AG08395 (cell line): ENCODE measurements around the gene AXIN1.
"Not testable (repeated sequence)": the region's sequence is repeated elsewhere in the genome, so short reads cannot be mapped to it uniquely, and the experiment has no call there.

Experiments used
- DNase-seq: peaks from one replicate; pipeline ENCODE4 v3.0.0; 2012; ENCODE audit warnings: mixed read lengths, low spot score

Gene AXIN1

DNA sequence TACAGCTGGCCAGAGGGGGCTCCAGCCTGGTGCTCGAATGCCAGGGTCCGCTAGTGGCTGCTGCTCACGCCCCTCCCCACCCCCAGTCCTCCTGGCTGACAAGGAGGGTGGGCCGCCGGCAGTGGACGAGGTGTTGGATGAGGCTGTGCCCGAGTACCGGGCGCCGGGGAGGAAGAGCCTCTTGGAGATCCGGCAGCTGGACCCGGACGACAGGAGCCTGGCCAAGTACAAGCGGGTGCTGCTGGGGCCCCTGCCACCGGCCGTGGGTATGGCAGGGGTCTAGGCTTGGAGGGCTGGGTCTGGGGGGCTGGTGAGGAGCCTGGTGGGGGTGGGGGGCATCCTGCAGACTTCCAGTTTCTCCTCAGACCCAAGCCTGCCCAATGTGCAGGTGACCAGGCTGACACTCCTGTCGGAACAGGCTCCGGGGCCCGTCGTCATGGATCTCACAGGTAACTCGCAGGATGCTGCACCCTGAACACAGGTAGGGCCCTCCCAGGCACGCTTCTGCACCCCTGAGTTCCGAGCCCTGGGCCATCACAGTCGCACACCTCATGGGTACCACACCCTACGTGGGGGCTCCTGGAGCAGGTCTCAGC lies 70.8 kb downstream of the AXIN1 start:
- DNase-seq: no peak

DNA sequence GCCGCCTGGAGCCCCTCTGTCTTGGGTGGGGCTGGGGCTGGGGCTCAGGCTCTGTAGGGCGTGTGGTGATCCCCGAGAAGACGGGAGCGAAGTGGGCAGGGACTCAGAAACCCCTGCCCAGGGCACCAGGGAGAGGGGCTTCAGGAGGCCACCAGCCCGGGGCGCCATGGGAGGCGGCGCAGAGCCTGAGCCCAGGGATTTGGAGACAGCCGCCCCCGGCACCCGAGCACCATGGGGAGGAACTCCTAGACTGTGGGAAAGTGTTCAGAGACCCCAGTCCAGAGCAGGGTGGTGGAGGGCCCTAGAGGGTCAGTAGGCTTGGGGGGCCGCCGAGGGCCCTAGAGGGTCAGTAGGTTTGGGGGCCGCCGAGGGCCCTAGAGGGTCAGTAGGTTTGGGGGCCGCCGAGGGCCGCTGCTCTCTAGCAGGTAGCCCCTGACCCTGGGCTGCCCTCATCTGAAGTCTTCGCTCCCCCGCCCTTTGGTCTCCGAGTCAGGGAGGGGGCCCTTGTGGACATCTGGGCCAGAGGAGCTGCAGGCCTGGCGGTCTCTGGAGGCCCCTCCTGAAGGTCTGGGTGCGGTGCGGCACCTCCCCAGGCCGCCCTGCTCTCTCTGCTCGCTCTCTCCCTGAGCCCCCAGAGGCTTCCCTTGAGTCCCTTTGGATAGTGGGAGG lies 71.4 kb downstream of the AXIN1 start:
- DNase-seq: no peak

DNA sequence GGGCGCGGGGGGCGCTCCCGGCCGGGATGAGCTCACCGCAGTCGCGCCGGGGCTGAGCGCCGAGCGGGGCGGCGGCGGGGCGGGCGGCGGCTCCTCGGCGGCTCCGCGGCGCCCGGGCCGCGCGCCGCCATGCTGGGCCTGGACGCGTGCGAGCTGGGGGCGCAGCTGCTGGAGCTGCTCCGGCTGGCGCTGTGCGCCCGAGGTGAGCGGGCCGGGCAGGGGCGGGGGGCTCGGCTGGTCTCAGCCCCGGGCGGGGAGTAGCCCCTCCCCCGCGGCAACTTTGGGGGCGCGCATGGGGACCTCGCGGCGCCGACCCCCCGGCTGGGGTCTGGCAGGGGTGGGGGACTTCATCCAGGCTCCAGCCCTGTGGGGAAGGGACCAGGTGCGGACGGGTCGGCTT lies 72.0 kb downstream of the AXIN1 start, which contains the start of gene ARHGDIG:
TSS of gene ARHGDIG (plus strand) at position 40 of the 400 bp plus-strand sequence. CDS start at position 130, 90 bp downstream.
- peak; percentile 27 for DNase-seq

DNA sequence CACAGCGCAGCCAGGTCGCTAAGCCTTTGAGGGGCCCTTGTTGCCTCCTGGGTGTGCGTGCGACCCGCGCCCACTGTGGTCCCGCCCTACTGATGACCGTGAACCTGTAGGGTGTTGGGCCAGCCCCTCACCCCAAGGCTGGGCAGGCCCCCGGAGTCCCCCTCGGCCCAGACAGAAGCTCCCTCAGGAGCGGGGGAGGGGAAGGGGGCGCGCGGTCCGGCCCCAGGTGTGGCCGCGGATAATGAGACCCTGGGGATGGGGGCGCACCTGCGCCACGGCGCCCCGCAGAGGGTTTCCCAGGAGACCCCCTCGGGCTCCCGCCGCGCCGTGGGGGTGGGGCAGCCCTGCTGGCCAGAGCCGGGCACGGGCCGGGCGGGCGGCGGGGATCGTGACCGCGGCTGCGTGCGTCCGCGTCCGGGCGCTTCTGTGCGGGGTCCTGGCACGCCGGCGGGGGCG lies 72.5 kb downstream of the AXIN1 start:
- DNase-seq: no peak

DNA sequence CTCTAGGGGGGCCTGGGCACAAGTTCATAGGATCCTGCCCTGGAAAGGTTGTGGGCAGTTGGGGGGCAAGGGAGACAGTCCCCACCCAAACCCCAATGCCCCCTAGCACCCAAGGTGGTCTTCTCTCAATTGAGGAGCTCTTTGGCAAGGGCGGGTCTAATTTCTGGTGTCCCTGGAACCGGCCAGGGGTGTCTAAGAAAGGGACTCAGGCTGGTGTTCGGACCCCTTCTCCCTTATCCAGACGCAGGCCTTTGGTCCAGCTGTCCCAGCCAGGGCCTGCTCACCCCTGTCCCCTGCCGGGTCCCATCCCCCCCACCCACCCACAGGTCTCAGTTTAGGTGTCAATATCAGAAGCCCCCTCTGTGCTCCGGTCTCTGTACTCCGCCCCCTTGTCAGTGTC lies 73.0 kb downstream of the AXIN1 start:
- no peak for DNase-seq

DNA sequence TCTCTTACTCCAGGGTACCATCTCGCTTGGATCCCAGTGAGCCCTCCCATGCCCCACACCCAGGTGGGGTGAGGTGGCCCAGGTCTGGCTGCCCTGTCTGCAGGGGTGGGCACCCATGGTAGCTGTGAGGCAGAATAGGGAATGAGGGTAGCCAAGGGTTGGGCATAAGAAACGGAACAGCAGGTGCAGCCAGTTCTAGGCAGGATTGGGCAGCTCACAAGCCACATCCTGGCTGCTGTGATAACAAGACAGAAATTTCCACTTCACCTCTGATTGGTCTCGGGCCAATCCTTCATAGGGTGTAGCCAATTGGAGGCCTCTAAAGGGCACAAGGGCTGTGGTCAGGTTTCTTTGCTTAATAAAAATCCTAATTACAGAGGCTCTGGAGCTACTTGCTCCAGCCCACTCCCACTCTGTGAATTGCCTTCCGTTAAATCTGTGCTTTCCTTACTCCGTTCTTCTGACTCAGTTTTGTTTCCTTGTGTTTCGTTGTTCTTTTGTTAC lies 73.6 kb downstream of the AXIN1 start:
- no peak for DNase-seq

DNA sequence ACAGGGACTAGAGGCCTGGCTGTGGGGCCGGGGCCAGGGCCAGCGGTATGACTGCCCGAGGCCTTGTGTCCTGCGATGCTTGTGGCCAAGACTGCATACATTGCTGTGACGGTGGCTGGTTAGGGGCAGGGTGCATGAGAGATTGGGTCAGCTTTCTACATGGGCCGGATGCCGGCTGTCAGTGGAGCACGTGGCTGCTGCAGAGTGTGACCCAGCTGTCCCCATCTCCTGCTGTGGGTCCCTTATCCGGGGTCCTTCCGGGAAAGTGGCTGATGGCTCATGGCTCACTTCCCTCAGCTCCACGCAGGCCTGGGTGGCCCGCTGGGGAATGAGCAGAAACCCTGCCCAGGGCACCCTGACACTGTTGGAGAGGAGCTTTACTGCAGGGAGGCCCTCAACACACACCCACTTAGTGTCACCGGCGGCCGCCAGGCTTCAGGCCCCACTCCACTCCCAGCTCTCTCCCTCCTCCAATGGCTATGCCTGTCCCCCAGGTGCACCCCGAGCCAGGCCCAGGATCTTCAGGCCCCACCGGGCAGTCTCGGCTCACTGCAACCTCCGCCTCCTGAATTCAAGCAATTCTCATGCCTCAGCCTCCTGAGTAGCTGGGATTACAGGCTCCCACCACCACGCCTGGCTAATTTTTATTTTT lies 76.0 kb downstream of the AXIN1 start:
- no peak for DNase-seq

DNA sequence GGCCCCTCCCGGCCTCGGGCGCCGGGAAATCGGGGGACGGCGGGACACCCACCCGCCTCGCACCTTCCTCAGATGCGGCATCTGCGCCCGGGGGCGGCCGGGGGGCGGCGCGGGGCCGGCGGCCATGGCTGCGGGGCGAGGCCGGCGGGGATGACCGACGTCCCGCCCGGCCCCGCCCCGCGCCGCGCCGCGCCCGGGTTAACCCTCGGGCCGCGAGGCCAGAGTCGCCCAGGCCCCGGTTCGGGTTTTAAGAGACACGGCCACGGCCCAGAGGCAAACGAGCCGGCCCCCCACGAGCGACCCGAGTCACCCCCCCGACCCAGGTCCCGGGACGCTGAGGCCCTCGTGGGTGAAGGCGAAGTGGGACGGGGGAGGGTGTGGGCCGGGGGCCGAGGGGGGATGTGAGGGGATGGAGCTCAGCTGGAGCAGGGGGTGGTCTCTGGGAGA lies 76.7 kb downstream of the AXIN1 start, which contains the start of gene RGS11:
TSS of gene RGS11 (minus strand) at position 159 of the 447 bp plus-strand sequence. CDS start at position 126, 33 bp downstream.
- DNase-seq: peak; percentile 39

DNA sequence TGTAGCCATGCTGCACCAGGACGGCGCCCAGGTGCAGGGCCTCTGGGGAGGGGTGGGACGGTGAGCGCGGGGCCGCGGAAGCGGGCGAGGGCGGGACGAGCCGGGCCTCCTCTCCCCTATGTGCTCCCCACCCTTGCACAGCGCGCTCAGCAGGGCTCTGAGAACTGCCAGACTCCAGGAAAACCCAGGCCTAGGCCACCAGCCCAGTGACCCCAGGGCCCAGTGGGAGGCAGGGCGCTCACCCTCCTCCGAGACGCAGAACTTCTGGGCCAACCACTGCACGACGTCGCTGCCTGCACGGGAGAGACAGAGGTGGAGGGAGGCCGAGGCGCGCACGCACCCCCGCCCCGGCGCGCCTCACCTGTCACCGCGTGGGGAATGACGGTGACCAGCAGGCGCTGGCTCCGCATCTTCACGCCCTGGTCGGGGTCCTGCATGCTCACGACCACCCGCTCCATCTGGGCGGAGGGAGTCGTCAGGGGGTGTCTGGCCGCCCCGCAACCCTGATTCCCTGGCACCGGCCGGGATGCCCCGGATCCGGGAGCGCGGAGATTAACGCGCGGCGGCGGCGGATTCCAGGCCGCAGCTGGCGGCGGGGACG lies 77.4 kb downstream of the AXIN1 start:
- DNase-seq: no peak

DNA sequence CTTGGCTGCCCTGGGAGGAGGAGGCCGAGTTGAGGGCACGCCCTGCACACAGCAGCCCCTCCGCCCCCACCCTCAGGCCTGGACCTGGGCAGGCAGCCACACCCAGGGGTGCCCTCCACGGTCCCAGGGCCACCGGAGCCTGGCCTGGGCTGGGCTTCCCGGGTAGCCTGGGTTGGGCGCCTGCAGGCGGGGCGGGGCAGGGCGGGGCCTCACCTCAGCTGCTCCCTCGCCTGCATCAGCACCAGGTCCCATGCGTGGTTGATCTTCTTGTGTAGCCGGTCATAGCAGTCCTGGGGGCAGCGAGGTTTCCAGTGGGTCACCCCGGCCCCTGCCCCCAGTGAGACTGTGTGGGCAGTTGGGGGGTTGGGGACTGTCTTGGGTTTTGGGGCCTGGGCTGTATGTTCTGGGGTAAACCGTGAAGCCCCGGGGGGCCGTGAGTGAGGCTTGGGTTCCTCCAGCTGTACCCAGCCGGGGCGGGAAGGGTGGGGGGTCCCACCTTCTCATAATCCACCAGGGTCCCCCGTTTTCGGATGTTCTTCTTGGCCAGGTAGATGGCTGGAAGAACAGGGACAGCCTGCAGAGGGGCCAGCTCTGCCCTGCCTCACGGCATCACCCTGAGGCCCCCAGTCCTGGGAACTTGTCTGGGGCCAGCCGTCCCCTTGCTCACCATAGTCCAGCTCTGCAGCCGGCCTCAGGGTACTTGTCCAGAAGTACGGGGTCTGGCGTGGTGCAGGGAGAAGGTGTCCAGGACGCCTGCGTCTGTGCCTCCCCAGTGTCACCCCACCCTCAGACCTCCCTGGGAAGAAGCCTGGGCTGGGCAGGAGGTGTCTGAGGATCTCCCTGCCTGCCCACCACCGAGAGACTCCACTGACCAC lies 78.7 kb downstream of the AXIN1 start:
- DNase-seq: no peak

DNA sequence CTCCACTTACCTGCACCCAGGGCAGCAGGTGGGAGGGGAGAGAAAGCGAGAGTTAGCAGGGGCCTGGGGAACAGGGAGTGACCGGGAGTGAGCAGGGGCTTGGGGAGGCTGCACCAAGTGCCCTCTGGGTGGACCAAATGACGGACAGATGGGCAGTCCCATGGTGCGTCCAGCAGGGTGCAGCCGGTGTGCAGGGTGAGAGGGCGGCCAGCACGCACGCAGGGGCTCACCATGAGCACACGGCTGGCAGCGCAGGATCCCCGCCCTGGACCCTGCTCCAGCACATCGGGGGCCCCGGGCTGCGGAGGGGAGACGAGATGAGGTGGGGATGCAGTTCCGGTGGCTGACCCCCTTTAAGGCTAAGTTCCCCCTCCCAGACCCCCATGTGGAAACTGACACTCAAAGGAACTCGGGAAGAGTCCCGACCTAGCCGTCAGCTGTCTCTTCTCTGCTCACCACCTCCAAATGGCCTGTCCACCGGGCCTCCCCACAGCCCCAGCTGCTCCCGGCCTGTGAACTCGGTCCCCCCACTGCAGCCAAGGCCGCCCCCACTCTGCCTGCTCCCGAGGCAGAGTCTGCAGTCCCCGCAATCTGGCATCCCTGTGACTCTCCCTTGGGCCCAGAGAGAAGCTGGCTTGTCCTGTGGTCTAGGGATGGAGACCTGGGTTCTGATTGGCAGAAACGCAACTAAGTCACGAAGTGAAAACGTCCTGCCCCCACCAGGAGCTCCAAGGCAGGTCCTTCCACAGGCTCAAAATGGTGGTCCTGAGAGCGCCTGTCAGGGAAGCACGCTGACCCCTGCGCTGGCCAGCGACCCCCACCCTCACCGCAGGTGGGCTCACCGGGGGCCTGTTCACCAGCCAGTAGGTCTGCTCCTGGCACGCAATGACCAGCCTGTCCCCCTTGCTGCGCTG lies 79.6 kb downstream of the AXIN1 start:
- DNase-seq: no peak

DNA sequence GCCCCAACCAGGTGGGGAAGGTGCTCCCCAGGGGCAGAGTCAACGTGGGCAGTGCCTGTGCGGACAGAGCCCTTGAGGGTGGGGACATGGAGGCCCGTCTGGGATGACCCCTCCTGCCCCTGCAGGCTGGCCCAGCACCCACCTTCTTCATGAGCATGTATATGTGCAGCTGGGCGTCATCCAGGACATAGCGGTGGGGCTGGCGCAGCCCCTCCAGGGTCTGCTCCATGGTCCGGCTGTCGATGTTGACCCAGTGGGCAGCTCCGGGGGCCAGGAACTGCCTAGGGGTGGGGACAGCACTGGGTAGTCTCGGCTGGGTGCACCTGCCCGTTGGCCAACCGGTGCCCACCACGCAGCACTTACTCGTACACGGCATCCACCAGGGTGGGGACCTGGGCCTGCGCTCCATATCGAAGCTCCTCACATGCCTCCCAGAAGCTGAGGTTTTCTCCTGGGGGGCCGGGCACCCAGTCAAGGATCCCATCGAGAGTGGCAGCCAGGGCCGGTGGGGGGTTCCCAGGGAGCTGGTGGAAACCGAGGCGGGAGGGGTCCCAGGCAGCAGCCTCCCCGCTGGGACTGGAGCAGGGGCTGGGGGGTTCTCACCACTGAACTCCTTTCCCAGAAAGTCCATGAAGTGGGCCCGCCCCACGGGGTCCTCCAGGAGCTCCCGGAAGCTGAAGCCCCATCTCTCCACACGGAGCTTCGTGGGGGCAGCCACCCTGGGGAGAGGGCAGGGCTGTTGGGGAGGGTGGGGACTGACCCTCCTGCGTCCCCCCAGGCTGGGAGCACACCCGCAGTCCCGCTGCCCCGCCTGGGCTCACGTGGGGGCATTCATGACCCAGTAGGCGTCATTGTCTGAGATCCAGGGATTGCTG lies 81.9 kb downstream of the AXIN1 start:
- DNase-seq: no peak

DNA sequence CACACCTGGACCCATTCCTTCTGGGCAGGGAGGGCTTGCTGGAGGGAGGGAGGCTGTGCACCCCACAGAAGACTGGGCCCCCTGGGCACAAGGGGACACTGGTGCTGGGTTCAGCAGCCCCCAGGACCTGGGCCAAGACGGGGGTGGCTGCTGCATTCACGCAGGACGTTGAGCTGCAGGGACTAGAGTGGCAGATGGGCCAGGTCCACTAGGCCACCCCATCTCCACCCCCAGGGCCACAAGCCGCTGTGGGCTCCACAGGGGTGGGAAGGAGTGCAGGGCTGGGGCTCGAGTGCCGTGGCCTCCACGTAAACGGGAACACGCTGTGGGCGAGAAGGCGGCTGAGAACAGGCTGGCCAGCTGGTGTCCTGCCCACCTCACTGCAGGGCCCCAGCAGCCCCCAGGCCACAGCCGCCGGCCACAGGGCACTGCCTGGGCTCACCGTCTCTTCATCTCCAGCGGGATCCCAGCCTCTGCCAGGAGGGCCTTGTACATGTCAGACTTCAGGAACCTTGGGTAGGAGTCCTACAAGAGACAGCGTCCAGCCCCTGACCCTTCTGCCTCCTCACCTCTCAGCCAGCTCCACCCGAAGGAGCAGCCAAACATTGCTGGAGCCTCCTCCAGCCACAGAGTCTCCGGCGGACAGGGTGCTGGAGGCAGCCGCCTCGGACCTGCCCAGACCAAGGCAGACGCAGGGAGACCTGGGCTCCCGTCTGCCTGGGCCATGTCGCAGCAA lies 83.3 kb downstream of the AXIN1 start:
- no peak for DNase-seq

DNA sequence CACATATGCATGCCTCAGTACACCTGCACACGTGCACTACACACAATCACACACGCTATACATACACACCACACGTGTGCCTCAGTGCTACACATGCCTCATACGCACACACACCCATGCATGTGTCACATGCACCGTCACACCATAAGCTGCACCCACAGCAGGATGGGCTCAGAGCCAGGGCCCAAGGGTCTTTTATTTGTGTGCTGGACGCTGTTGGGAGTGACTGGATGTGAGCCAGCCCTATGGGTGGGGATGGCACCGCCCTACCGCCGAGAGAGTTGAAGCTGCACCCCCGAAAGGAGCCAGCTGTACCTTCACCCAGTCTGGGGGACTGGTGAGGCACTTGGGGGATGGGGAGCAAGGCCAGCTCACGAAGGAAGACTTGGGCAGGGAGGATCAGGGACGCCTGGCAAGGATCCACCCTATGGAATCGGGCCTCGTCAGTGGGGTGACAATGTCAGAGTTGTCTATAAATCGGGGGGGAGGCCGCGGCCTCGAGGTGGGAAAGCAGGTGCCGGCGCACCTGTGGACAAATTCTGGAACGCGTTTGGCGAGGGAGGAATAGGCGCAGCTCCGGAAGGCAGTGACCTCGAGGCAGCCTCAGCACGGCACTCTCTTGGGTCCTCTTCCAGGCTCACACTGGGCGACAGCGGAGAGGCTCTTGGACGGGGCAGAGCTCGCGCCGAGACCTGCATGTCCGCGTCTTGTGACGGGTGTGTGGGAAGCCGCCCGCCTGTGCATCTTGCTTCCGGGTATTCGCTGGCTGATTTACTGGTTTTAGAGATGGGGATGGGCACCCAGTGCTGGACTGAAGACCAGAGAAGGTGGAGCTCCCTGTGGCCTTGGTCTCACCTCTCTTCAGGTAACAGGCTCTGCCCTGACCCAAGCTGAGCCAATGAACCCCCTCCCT lies 84.1 kb downstream of the AXIN1 start:
- DNase-seq: no peak

DNA sequence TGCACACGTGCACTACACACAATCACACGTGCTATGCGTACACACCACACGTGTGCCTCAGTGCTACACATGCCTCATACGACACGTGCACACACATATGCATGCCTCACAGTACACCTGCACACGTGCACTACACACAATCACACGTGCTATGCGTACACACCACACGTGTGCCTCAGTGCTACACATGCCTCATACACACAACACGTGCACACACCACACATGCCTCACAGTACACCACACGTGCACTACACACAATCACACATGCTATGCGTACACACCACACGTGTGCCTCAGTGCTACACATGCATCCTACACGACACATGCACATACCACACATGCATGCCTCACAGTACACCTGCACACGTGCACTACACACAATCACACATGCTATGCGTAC lies 85.0 kb downstream of the AXIN1 start:
- not testable (repeated sequence) for DNase-seq

DNA sequence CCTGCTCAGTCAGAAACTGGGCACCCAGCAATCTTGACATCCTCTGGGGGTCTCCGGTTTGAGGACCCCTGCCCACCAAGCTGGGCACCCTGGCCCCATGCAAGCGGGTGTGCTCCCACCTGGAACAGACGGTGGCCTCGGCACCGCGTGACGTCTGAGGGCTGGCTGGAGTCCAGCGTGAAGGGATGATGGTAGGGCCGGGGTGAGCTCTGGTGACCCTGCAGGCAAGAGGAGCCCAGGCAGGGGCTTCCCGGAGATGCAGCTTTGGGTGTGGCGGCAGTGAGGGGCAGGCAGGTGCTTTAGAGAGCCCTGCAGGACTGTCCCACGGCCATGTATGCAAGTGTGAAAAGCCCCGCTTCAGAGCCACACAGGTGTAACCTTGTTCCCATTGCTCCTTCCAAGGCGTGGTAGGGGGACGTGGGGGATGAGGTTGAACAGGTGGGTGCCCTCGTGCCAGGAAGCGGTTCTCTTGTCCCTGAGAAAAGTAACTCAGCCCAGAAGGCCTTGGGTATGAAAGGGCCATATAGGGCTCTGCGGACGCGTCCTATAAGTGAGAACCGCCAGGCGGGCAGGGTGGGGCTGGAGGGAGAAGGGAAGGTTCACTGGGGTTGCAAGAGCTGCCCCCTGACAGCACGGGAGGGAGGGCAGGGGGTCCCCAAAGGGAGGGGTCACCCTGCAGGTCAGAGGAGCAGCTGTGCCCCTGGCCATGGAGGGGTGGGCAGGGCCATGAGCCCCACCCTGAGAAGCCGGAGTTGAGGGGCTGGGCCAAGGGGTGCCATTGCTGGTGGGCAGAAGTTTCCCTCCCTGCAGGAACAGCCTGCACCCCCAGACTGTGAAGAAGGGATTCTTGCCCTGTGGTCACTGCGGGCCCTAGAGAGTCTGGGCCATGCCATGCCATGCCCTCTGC lies 86.0 kb downstream of the AXIN1 start:
- no peak for DNase-seq

DNA sequence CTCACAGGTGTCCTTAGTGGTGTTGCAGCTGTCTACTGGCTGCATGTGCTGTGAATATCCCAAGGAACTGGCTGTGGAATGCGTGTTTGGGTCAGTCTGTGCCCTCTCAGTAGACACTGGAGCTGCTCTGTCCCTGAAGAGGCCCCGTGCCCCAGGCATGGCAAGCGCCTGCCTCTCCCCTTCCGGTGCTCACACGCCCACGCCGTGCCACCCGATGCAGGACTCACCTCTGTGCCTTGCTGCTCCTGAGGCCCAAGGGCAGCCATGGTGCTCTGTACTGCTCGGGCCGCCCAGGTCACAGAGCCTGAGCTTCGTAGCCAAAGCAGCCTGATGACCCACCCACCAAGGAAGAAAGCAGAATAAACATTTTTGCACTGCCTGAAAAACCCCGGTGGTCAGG lies 86.8 kb downstream of the AXIN1 start:
- DNase-seq: no peak
